Head of caudate nucleus (tissue), 42 donors: ENCODE data around the gene NPAS1.

ENCODE experiments used
- DNase-seq, 42 donors: peaks; one replicate each; pipeline versions ENCODE4 v3.0.0 to v3.0.0-alpha.2; 2020 to 2021; ENCODE audit warnings: mixed read lengths in 7 of 42
- intact Hi-C: fragments of 100-400 bp; cut with DNase I; formaldehyde crosslinking; loops from one replicate; pipeline ENCODE4 v1.15.0; 2022

Gene NPAS1

DNA sequence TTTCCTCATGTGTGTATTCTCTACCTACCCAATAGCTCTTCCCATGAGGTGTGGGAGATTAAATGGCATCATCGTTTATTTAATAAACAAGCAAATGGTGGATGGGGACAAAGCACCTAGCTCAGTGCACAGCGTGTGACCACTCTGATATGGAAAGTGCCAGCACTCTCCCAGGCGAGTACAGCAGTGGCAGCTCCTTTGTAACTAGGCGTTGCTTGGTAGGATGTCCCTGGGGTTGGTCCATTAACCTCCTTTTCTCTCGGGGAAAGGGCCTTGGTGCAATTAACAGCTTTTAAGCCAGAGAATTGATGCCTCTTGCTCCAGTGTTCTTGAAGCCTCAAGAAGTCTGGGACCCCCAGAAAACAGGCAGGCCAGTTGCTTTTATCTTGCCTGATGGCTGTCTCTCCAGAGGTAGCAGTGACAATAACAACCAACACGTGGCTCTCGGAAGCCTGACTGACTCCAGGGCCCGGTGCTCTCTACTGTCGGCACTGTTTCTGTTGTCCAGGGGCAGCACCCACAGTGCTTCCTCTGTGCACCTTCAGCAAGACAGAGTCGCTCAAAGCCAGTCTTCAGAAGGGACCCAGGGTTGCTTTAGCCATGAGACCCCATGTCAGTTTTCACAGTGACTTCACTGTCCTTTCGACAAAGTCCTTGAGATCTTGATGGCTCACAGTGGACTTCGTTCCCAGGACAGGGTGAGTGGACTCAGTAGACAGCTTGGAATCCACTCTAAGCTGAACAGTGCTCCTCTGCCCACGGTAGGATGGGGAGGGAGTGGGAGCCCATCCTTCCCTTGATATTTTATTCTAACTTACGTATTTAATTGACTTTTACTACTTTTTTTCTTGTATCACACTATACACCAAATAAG lies 33.9 kb upstream of the NPAS1 start:
- intact Hi-C loops: no loop called here
- no peak for DNase-seq

DNA sequence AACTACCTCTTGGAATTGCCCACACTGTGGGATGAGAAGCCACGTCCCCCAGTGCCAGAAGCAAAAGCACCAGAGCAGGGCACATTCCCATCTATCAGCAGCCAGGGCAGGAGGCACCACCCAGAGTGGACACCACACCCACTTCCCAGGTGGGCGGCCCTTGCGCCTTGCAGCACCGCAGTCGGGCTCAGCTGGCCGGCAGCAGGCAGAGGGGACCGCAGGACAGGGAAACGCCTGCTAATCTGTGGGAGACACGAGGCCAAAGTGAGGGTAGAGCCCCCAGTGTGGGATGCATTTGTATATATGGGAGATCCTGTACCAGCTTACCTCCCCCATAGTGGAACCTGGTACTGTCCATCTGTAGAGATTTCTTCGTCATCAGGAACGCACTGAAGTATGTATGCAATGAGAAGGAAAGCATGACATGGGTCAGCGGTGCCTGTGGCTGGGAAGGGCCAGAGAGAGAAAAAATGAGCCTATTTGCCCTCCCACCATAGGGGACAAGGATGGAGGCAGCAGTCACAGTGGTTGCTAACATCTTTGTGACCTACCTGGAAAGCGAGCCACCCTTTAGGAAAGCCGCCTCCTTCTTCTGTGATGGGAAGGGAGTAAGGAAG lies 30.9 kb upstream of the NPAS1 start:
- intact Hi-C loops: no loop called here
- no peak for DNase-seq

GRCh38 chr19:46990991-46991676 lies 28.5 kb upstream of the NPAS1 start:
- intact Hi-C loops: loop anchor here (1.0 to 10.0 kb wide), 2 partner anchors 66 to 135 kb away; no protein-coding TSS in a partner anchor
- DNase-seq: peak; percentile 77 to 96 (median 90)

GRCh38 chr19:46992699-46993535 lies 26.7 kb upstream of the NPAS1 start:
- intact Hi-C loops: loop anchor here (10.0 kb wide), 1 partner anchor 68 kb away; no protein-coding TSS in a partner anchor
- no peak for DNase-seq

GRCh38 chr19:46993622-46994021 lies 26.0 kb upstream of the NPAS1 start:
- intact Hi-C loops: loop anchor here (10.0 kb wide), 1 partner anchor 69 kb away; no protein-coding TSS in a partner anchor
- DNase-seq: no peak

DNA sequence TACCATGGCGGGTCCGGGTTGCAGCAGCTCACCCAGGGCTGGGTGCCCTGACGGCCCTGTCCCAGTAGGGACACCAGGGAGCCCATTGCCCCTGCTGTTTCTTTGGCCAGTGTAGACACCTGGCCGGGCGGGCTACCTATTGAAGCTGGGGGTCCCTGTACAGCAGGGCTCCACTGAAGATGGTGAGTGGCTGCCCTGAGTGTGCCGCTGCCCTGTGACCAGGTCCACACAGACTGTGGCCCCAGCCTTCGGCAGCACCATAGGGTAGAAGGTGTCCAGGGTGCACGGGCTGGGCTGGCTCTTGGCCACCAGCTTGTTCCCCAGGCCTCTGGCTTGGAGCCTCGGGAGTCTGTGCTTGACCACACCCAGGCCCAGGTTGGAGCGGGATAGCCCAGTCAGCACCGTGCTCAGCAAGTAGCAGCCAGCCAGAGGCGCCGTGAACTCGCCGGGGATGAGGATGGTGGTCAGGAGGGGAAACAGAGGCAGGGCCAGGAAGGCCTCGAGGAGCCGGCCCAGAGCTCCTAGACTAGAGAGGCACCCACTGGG lies 25.4 kb upstream of the NPAS1 start:
- no peak for DNase-seq

DNA sequence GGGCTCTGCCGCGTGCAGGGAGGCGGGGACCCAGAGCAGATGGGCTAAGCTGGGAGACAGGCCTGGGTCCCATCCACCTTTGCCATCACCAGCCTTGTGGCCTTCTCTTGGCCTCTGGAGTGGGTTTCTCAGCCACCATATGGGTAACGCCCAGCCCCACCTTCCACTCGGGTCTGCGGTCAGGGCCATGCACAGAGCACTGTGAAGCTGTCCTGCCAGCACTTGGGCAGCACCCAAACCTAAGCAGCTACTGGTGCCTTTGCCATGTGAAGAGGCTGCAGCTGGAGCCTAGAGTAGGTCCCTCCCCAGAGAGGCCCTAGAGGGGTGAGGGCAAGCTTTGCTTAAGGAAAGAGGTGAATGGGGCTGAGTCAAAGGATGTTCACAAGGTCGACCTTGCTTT lies 24.1 kb upstream of the NPAS1 start:
- no peak for DNase-seq
- intact Hi-C loops: loop anchor here (10.0 kb wide), 1 partner anchor 71 kb away; no protein-coding TSS in a partner anchor

More for the DNA sequence above, 25.4 kb upstream of the NPAS1 start:
- intact Hi-C loops: loop anchor here (10.0 kb wide), 1 partner anchor 69 kb away; no protein-coding TSS in a partner anchor

GRCh38 chr19:46998445-46999125 lies 21.1 kb upstream of the NPAS1 start:
- peak in 38 of 42 donors; percentile 21 to 75 (median 45) for DNase-seq
- intact Hi-C loops: loop anchor here (10.0 kb wide), 1 partner anchor 74 kb away; no protein-coding TSS in a partner anchor

DNA sequence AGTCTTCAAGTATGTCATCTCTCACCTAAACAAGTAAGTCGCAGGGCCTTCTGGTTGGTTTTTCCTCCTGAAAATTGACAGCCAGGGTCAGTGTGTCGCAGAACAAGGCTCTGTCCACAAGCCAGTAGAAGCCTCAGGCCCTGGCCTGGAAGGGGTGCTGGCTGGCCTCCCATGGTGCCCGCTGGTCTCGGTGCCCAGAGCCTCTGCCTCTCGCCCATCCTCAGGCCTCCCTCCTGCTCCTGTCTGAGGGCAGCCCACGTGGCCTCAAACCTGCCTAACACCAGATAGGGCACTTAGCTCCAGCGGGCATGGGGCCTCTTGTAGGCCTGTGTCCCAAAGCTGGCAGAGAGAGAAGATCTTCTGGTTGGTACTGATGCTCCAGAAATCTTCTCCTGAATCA lies 20.3 kb upstream of the NPAS1 start:
- intact Hi-C loops: loop anchor here (10.0 kb wide), 1 partner anchor 75 kb away; no protein-coding TSS in a partner anchor
- DNase-seq: no peak

GRCh38 chr19:46999878-47000277 lies 19.8 kb upstream of the NPAS1 start:
- no peak for DNase-seq
- intact Hi-C loops: loop anchor here (10.0 kb wide), 1 partner anchor 75 kb away; no protein-coding TSS in a partner anchor

DNA sequence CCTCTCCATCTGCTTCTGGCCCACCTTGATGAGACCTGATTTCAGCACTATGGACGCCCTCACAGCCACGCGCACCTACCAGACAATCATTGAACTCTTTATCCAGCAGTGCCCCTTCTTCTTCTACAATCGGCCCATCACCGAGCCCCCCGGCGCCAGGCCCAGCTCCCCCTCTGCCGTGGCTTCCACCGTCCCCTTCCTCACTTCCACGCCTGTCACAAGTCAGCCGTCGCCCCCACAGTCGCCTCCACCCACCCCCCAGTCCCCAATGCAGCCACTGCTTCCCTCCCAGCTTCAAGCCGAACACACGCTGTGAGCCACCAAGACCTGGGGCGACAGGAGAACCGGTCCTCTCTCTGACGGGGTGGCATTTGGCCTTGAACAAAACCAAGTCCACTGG lies 19.3 kb upstream of the NPAS1 start:
- no peak for DNase-seq
- intact Hi-C loops: no loop called here

DNA sequence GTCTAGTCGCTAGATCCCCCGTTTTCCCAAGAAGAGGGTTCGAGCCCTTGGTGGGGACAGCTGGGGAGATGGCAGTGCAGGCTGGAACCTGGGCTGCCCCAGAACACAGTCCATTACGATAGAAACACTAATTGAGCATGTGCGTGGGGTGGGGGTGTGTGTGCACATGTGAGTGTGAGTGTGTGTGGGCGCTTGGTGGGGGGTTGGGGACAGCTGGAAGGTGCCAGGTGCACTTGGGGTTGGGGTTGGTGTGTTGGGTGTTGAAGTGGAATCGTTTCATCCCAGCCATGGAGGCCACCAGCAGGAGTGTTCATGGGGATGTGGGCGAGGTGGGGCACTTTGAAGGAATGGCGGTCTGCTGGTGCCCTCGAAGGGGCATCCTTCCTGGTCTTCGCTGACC lies 18.1 kb upstream of the NPAS1 start:
- DNase-seq: no peak
- intact Hi-C loops: no loop called here

DNA sequence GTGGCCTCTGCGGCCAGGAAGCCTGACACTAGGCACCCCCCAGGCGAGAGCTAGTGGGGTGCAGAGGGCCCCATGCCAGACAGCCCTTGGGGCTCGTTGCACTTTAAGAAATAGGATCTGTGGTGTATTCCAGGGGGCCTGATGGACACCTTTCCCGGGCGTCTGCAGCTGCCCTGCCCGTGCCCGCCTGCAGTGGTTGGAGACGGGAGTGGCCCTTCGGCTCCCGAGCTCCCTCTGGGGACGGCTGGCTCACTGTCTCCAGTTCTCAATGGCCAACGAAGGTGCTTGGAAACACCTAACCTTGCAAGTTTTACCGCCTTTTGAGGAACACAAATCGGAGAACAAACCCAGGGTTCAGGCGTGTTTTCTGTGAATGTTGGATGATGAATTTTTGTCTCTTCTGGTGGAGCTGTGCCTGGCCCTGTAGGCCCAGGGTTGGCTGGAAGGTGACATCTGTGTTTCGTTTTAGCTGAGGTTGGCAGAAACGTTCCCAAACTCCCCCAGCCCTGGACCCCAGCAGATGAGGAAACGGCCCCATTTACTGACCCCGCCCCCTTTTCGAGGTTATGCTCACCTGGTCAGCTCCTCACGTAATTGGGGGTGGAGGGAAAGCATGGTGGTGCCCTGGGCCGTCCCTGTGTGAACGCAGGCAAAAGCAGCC lies 17.4 kb upstream of the NPAS1 start:
- intact Hi-C loops: no loop called here
- DNase-seq: no peak

DNA sequence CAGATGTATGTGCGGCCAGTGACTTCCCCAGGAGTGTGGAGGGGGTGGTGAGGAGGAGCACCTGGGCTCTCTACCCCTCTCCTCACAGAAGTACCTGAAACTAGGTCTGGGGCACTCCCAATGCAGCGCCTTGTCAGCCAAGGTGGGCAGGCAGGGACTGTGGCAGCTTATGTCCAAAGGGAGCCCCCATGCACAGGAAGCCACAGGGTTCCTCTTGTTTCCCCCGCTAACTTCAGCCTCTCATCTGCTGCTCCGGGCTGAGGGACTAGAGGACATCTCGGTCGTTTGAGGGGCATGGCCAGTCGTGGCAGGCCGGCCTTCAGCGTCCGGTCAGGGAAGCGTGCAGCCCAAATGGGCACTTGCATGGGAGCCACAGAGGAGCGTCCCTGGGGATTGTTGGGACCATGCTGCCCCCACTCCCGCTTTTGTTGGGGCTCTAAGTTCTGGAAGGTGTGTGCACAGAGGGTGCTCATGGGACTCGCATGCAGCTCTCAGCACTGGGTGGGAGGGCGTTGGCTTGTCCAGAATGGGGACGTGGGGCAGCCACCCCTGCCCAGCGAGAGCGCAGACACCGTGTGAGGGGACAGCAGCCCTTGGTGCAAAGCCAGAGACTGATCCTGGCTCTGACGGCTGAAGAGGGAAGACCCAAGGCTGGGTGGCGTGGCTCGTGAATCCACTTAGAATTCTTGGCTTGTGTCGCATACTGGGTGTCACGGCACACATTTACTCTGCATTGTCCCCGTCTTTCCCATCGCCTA lies 16.6 kb upstream of the NPAS1 start:
- intact Hi-C loops: no loop called here

GRCh38 chr19:47003611-47004465 lies 15.8 kb upstream of the NPAS1 start:
- intact Hi-C loops: no loop called here
- no peak for DNase-seq

More for the DNA sequence above, 16.6 kb upstream of the NPAS1 start:
- no peak for DNase-seq
